Keratinocyte (primary cell): ENCODE results near the gene CINP.

Experiments used
- CTCF ChIP-seq, 3 experiments: IDR thresholded peaks in 1 of 3; conservative IDR thresholded peaks in 1 of 3; optimal IDR thresholded peaks in 1 of 3; 2 replicates in 2 of 3; 3 replicates in 1 of 3; pipeline versions ENCODE3 to v1.5.1; 2011; ENCODE audit warnings: low read length in 3 of 3, mild to moderate bottlenecking in 3 of 3, moderate library complexity in 2 of 3, control low read depth in 1 of 3, inconsistent platforms in 1 of 3; ENCODE audit not compliant: insufficient read depth in 2 of 3; ENCODE audit errors: extremely low read depth in 1 of 3
- EZH2 ChIP-seq: IDR thresholded peaks from one replicate; pipeline ENCODE4 v1.6.1; 2012; ENCODE audit warnings: inconsistent platforms, mild to moderate bottlenecking, low read length, moderate library complexity

- no peak for TF ChIP-seq EZH2
- TF ChIP-seq CTCF (optimal IDR thresholded peaks at IDR 0.05 in 1 of 3, IDR thresholded peaks at IDR 0.05 in 1 of 3, conservative IDR thresholded peaks at IDR 0.05 in 1 of 3; ENCODE audit: extremely low read depth in 1 of 3, insufficient read depth in 2 of 3, low read length in 3 of 3), result no peak
Measured at GRCh38 chr14:102346645-102347044, 16.0 kb downstream of the CINP start.
